NCI-H1417 treated with DMSO at 0.1 percent for 48 hours (cell line): ENCODE measurements around the gene JAKMIP1.

Experiments used
- DNase-seq: peaks from one replicate; lab custom pipeline; 2025; lab: John Stamatoyannopoulos, UW

The JAKMIP1 gene

DNA sequence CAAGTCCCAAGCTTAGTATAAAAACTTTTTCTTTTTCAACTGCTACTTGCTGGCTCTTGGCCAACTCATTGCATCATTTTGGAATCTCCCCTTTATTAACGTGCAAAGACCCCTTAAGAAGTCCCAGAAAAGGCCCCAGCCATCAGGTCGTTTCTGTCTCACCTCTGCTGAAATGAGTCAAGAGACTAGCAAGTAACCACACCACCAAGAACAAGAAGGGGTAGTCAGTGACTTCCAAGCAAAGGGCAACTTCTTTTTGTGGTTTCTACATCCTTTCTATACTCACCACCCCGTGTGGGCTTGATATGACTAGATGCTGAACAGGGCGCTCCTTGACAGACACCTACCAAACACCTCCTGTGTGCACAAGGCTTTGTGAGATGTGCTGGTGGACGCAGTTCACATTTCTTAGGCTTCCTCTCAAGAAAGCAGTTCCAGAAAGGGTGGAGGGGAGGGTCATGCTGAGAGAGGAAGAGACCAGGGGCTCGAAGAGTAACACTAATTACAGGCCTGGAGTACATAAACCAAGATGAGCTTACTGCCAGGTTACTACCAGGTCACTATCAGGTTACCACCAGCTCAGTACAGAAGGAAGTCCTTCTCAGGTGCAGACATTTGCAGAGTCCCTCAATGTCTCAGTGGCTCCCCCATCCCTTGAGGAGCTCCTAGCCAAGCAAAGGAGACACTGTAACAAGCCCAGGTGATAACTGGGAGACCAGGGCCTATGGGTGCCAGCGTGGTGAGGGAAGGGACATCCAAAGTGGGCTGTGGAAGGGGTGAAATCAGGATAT, 19.3 kb downstream of the JAKMIP1 start:
- no peak for DNase-seq

DNA sequence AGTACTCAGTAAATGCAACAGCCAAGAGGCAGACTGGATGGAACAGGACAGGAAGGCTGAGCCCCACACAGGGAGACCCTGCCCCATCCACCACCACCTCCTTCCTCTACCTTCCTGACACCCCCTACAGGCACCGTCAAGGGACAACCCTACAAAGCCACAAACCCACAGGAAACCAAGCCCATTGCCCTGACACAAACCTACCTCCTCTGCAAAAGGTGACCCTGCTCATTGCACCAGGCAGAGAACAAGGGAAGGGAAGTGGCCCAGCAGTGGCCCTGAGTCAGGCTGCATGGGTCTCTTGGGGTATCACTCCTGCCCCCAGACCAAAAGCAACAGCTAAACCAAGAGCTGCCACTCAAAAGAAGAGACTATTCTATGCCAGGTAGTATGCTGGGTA, 21.0 kb downstream of the JAKMIP1 start:
- DNase-seq, result no peak

DNA sequence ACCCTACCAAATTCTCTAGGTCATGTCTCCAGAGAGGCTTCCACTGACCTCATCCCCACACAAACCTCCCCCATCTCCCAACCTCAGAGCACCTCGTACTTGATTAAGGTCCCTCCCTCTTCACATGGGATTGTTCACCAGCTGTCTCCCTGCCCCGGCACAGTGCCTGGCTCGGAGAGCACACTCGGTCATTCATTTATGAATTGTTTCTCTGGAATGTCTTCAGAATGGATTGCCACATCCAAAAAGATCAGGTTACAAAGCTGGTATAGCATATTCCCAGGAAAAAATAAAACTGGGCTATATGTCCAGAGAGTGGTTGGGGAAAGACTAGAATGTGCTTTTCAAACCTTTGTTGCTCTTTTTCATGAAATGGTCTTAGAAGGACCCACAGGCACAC, 21.6 kb downstream of the JAKMIP1 start:
- DNase-seq, result no peak

DNA sequence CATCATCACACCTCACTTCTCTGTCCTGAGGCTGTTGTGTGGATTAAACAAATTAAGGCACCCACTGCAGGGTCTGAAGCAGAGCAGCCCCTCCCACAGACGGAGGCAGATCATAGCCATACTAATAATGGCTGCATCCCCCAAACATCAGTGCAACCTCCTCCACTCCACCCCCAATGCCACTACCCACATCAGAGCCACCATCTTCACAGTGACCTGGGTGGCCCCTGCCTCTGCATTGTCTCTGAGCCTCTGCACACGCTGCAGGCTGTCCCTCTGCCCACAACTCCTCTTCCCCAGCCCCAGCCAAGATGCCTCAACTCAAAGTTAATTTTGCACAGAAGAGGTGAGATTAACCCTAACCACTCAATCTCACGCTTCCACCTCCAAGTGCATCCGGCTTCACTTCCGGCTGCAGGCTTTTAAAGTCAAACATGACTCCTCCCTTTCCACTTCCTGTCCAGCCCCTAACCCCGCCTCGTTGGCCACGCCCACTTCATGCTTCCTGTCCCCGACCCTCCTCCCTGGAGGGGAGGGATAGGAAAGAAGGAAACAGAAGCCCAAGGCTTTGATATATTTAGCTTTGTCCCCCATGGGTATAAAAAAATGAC, 22.7 kb downstream of the JAKMIP1 start:
- DNase-seq, result no peak

DNA sequence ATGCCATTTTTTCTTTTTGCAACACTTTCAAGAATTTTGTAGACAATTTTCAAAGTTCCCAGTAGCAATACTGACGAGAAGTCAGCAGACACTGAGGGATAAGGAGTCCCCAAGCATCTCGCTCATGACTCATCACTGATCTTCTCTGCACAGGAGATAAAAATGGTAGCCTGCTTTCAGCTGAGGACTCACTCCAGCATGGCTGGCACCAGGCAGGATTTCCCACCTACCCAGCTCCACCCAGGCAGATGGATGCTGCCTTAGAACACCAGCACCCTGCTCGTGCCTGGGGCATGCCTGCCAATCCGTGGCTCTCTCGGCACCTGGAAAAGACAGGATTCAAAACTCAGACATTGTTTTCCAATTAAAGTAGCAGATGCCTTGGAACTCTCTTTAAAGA, 24.9 kb downstream of the JAKMIP1 start:
- no peak for DNase-seq

DNA sequence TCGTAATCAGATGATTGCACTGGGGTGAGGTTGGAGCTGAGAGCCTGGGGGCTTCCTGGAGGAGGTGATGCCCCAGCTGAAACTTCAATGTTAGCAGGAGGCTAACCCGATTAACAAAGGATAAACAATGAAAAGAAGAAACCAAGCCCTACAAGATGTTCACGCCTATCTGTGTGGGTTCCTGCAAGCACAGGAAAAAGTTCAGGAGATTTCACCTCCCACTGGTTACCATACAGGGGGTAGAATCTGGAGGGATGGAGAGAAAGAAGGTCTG, 27.5 kb downstream of the JAKMIP1 start:
- DNase-seq, result no peak

DNA sequence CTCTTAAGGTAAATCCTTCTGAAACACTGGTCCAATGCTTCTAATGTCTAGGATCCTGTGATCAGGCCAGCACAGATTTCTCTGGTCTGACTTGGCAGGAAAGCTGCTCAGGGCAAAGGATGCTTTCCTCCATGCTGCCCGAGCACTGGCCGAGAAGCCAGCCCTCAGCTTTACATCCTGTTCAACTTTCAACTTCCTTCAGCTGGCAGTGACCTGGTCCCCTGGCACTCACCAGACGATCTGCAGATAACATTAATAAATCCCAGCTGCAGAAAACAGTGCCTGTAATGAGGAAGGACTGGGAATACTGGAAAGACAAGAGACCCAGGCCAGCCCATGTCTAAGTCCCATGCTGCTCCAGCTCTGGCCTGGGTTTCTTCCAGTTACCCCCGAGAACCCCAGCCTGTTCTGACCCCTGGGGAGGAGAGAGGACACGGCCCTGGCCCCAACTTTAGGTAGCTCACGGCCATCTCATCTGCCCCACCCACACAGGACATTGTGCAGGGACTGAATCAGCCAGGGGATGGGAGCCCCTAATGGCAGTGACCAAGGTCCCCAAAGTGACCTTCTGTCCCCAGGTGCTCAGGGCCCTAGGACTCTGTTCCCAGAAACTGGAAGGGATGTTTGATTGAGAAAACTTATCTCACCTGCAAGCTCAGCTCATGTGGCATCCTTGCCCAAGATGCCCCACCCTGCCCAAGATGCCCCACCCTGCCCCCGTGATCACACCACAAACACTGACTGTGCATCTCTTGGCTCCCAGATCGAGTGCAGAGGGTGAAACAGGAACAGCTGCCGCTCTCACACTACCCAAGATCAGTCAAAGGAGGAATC, 28.0 kb downstream of the JAKMIP1 start:
- no peak for DNase-seq

DNA sequence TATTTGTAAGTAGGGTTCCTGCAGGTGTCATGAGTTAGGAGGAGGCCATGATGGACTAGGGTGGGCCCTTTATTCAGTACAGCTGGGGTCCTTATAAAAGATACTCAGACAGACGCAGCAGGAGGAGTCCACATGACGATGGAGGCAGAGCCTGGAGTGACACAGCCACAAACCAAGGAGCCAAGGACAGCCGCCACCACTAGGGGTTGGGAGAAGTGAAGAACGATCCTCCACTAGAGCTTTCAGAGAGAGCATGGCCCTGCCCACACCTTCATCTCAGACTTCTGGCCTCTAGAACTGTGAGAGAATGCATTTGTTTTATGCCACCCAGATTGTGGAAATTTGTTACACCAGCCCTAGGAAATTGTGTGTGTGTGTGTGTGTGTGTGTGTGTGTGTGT, 31.1 kb downstream of the JAKMIP1 start:
- DNase-seq, result no peak

DNA sequence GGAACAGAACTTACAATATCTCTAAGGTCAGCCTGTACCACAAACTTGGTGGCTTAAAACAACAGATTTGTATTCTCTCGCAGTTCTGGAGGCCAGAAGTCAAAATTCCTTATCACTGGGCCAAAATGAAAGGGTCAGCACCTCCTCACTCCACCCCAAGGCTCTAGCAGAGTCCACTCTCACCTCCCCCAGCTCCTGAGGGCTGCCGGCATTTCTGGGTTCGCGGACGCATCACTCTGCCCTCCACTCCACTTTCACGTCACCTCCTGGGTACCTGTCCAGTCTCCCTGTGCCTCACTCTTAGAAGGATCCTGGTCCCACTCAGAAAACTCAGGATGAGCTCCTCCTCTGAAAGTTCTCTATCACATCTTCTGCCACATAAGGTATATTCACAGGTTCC, 34.6 kb downstream of the JAKMIP1 start:
- no peak for DNase-seq

DNA sequence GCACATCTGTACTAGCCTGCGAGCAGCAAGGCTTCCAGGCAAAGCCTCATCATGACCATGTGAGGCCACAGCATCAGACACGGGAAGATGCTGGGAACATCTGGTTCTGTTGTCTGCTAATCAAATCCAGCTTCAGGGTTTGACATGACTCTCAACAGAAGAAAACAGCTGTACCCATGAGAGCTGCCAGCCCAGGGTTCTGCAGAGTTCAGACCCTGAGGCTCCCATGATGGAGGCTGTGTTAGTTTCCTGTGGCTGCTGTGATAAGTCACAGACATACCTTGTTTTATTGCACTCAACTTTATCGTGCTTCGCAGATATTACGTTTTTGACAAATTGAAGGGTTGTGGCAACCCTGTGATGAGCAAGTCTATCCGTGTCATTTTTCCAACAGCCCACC, 37.5 kb downstream of the JAKMIP1 start:
- no peak for DNase-seq

DNA sequence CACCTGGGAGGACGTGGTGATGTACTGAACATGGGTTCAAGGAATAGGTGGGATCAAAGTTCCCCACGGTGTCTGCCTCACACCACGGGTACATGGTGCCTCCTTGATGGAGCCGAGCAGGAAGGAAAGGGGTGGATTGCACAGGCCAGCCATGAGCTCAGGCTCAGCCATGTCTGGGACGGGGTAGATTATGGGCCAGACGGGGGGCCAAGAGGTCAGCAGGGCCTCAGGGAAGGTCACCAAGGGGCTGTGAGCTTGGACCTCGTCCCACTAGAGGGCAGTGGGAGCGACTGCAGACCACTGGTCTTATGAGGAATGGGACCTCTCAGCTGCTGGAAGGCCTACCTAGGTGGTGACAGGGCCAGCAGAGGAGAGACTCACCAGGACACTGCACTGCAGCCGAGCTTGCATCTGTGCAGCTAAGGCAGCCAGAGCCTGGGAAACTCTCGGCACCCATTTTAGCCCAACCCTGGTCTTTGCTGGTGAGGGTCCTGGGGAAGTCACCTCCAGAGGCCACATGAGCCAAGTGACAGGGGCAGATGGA, 38.4 kb downstream of the JAKMIP1 start:
- DNase-seq, result no peak

DNA sequence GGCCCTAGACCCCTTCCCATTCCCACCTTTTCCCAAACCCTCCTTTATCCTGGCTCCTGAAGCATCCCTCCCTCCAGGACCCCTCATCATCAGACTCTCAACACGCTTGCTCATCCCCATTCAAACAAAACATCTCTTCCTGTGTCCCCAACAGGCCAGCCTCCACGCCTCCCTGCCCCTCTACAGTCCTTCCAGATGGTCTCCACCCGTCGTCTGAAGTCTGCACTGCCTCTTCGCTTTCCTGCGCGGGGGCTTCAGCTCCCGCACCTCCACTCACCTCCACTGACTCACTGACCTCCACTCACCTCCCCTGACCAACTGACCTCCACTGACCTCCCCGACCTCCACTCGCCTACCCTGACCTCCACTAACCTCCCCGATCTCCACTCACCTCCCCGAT, 39.8 kb downstream of the JAKMIP1 start:
- no peak for DNase-seq

DNA sequence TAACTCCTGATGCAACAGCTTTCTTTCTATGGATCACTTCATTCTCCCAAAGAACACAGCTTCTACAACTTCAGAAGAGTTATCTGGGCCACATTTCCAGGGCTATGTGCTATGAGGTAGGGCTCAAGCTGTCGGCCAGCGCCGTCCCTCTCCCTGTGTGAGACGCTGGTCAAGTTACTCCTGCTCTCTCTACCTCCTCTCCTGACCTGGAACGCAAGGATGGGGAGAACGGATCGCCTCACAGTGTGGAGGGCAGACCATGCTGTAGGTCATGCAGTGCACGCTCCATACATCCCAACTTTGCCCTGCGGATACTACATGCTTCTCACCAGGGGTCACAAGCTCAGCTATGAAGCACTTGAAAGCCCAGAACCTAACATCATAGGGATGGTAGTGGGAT, 42.4 kb downstream of the JAKMIP1 start:
- no peak for DNase-seq

DNA sequence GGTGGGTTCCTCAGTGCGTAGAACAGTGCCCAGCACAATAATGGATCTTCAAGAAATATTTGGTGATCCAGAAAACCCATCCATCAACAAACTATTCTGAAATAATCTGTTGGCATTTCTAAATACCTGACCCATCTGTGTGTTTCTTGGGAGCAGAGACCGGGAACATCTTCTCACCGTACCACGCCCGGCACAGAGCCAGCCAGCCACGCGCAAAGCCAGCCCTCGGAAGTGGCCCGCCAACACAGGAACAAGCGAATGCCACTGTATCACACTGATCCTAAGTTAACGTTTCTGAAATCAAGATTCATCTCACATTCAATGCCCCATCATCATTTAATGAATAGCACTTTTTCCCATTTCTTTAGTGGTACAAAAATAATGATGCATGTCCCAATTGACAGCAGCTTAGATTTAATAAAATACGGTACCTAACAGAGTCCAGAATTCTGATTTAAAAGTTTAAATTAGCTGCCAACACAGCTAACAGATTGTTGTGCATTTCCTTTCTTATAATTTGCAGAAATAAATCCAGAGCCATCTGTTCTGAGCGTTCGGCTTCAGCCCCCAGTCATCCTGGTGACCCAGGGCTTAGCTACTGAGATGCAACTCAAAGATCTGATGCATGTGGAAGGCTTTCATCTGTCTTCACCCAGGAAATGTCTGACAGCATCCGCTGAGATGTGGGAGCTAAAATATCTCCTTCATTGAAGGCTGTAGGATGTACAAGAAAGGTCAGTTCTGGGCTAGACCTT, 44.2 kb downstream of the JAKMIP1 start:
- DNase-seq, result no peak

DNA sequence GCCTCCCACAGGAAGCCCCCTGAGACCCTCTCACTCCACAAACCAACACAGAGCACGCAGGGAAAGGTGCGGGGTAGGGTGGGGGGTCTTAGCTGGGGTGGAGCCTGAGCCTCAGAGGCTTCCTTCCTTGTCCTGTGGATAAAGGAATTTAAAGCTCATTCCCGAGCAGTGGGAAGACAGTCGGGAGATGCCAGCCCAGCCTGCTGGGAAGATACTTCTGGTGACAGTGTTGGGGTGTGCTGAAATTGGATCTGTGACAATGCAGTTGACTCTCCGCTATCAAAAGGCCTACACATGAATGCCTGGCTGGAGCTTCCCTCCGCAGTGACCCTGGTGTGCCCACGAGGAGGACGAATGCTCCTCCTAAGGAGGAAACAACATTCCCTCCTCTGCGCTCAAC, 45.5 kb downstream of the JAKMIP1 start:
- no peak for DNase-seq

DNA sequence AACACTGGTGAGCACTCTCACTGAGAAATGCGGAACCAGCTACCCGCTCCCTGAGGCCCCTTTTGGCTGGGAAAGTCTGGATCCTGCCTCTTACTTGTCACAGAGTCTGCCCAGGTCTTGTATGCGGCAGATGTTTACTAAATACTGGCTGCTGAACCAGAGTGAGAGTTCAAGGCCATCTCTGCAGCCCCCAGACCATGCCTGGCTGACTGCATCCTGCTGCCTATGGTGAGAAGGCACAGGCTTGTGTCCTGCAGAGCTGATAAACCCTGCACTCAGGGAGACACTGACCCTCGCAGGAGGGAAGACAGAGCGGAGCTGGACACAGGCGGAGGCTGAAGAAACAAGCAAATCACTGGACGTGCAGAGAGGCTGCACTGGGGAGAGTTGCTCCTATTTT, 46.5 kb downstream of the JAKMIP1 start:
- no peak for DNase-seq

DNA sequence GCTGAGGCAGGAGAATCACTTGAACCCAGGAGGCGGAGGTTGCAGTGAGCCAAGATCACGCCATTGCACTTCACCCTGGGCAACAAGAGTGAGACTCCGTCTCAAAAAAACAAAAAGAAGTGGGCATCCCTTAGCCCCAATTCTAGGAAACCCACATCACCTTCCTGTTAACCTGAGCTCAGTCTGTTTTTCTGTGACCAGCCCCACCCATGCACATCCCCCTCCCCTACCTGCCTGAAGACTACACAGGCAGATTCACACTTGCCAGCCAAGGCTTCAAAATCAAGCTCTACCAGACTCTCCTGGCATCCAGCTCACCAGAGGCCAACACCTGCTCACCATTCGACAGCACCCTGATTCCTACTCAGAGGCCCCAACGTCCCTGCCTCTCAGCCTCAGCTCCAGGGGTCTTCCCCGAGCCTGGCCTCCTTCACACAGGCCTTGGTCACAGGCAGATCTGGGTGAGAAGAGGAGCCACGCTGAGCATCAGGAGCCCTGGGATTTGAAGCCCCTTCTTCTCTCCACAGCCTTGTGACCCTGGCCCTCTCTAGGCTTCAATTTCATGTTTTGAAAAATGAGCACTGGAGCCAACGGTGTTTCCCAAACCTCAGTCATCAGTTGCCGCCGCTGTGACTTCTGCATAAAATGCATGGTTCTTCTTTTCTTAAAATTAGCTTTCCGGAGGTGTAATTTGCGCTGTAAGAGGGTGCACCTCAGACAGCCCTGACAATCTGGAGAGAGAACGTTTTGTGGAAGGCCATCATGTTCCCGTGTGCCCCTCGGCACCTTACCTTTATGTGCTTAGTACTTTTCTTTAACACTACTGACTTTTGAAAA, 47.3 kb downstream of the JAKMIP1 start:
- DNase-seq, result no peak

DNA sequence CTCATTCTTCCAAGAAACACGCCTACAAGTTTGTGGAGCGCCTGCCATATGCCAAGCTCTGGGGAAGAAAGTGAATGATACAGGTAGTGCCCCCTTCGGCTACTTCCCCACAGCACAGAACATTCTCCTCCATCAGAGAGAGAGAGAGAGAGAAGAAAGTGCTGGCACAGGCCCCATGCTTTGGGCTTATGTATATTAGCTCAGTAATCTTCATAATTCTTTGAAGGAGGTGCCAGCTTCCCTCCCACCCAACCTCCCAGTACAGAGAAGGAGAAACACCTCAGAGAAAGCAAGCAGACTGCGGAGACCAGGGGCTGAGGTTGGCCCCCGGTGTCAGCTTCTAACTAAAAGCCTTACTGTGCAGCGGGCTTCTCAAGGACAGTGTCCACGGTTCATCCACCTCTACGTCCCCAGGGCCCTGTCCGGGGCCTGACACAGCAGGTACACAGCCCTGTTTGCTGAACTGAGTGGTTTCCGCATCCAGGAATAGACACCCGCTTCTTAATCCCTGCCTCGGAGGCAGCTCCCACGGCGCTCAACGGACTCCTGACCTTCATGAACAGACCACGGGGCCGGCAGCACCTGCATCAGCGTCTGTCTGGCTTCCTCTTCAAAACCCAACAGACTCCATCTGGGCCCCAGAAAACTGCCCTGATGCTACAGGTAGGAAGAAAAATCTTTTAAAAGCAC, 50.2 kb downstream of the JAKMIP1 start:
- DNase-seq, result no peak

DNA sequence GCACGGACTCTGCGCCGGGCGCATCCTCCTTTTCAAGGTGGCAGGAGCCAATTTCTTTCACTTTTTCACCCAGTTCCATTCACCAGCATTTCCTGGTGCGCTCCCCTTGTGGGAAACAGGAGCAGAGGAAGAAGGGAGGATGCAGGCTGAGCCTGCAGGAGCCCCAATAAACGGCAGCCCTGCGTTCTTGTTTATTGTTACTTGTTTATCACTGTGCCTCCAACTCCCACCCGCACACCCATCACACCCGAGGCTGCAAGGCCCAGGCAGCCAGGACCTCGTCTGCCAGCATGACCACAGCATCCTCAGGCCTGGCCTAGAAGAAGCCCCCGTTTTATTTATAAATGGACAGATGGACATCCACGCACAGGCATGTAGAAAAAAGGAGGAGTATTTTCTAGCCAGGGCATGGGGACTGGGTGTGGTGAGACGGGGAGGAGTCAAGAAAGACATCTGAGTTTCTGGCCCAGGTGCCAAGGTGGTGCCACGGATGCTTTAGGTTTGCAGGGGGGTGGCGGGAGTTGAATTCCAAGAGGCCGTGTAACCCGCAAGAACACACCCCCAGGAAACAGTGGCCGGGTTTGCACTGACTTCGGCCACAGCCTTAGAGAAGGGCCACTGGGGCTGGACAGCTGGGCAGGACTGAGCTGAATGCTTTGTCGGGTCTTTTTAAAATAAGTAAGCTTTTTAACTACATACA, 51.7 kb downstream of the JAKMIP1 start:
- no peak for DNase-seq

DNA sequence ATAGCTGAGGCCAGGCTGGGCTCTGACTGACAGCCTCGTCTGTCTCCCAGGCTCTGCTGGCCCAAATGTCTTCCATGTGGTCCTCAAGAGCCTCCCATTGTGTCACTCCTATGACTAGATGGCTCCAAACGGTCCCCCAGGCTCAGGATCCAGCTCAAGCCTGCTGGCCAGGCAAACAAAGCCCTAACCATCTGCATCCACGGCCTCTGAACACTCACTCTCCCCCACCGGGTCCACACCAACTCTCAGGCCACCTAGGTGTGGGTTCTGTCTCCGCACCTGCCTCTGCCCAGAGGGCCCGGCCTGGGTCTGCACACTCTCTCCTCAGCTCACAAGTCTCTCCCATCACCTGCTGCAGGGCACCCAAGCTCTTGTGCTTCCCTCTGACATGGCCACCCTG, 52.9 kb downstream of the JAKMIP1 start:
- DNase-seq, result no peak
